Adrenal gland (tissue), 12 donors: ENCODE measurements around the gene CDKAL1. TPM values are rescaled to one million over a fixed set of nuclear protein-coding genes. Genes with fewer than 3 reads are reported as not detected.

Experiments
- DNase-seq, 7 donors: peaks; one replicate each; pipeline ENCODE4 v3.0.0-alpha.2; 2019 to 2020
- H3K27ac ChIP-seq, 5 donors: fragments of 200-600 bp; sonication (generic) in 4 of 5; 1 replicate in 3 of 5; 2 replicates in 2 of 5; pipeline versions ENCODE4 v1.5.1 to v1.8.0; 2016 to 2020; ENCODE audit warnings: mild to moderate bottlenecking in 1 of 5
- H3K27me3 ChIP-seq: fragments of 200-600 bp; 2 replicates; pipeline ENCODE4 v1.8.0; 2021
- H3K36me3 ChIP-seq, 2 donors: fragments of 200-600 bp; replicated peaks in 1 of 2; 1 replicate in 1 of 2; 2 replicates in 1 of 2; pipeline versions ENCODE4 v1.5.1 to v1.8.0; 2018 to 2022
- H3K4me1 ChIP-seq, 2 donors: fragments of 200-600 bp; replicated peaks in 1 of 2; 1 replicate in 1 of 2; 2 replicates in 1 of 2; pipeline versions ENCODE4 v1.5.1 to v1.8.0; 2018 to 2021
- H3K4me3 ChIP-seq, 4 donors: fragments of 200-600 bp; sonication (generic) in 3 of 4; one replicate each; pipeline ENCODE4 v1.5.1; 2016 to 2018
- H3K9me3 ChIP-seq, 3 donors: fragments of 200-600 bp; sonication (generic) in 1 of 3; replicated peaks in 1 of 3; 1 replicate in 2 of 3; 2 replicates in 1 of 3; pipeline versions ENCODE4 v1.5.1 to v1.8.0; 2016 to 2021
- CTCF ChIP-seq, 6 experiments: fragments of 450-650 bp in 4 of 6; fragments of 200-600 bp in 2 of 6; sonication (generic) in 1 of 6; IDR thresholded peaks; 1 replicate in 5 of 6; 2 replicates in 1 of 6; pipeline versions ENCODE4 v1.5.1 to v1.8.0; 2016 to 2021; ENCODE audit warnings: antibody characterized with exemption in 6 of 6, mild to moderate bottlenecking in 2 of 6, moderate library complexity in 1 of 6
- POLR2A ChIP-seq, 2 donors: fragments of 450-650 bp; IDR thresholded peaks; one replicate each; pipeline ENCODE4 v1.6.1; 2017; ENCODE audit warnings: antibody characterized with exemption in 2 of 2, mild to moderate bottlenecking in 2 of 2, moderate library complexity in 1 of 2
- WGBS, 4 donors: extraction: QIAGEN DNeasy Blood & Tissue Kit in 2 of 4; methylation state at CpG; one replicate each; pipeline versions ENCODE4 v1.1.5 to v1.1.7; 2013 to 2017; 5-methylcytosine and 5-hydroxymethylcytosine counted together
- intact Hi-C, 2 donors: fragments of 100-400 bp; cut with DNase I; formaldehyde crosslinking; loops; one replicate each; pipeline versions ENCODE4 v1.14.1 to v1.15.0; 2022 to 2023
- polyA plus RNA-seq, 3 donors: library from polyadenylated mRNA; stranded (reverse); fragments of 200-250 nt in 2 of 3; fragments of 350-450 nt in 1 of 3; fragmentation: Illumina TruSeq in 1 of 3; extraction: RNeasy Lipid Tissue Mini Kit (QIAGEN cat#74804) in 1 of 3; gene quantifications; one replicate each; pipeline ENCODE4 v1.2.3, GENCODE V29; 2013 to 2014
- total RNA-seq, 9 donors: library from RNA; depleted of rRNA in 4 of 9; stranded (reverse); fragments of >200 nt in 4 of 9; fragments of 120-200 nt in 1 of 9; fragmentation: NEBNext Ultra II Directional in 1 of 9; extraction: Animal tissue kit (Norgen Biotek cat#: 25700) in 1 of 9; gene quantifications; one replicate each; pipeline versions ENCODE4 v1.1.0 to v1.2.4, GENCODE V29; 2013 to 2023
- donor health status: healthy with polysubstance abuse.
- donor health status: Bipolar disorder and iron deficiency.
- donor health status: DM: yes; HTN: yes; CAD: no.
- donor health status: DM: no; HTN: no; CAD: no.
- donor health status: DM: no; HTN: no; CAD: no.
- donor health status: DM: yes; HTN: yes; CAD: no.

Gene CDKAL1
- total and polyA plus RNA-seq, 12 donors = 3.9 to 21.1 (median 10.6) TPM

GRCh38 chr6:20931093-20931492 is 396.8 kb downstream of the CDKAL1 start:
- Histone ChIP-seq H3K36me3 (no peaks in the 10 kb centered on the region), H3K4me3 (no peak overlapping the region), H3K27ac (no peak overlapping the region), H3K27me3 (no peaks in the 10 kb centered on the region), H3K9me3 (no peaks in the 10 kb centered on the region), H3K4me1 (no peaks in the 10 kb centered on the region)
- WGBS, 4 donors = 78 to 91% (median 88%) methylated on average over 3 of the region's 3 CpGs
- peak in 1 of 7 donors; percentile 3 for DNase-seq
- TF ChIP-seq CTCF (IDR thresholded peaks at IDR 0.05) = no peak
- TF ChIP-seq POLR2A (IDR thresholded peaks at IDR 0.05) = no peak
- intact Hi-C loops = no loop called here

GRCh38 chr6:20931772-20932171 is 397.5 kb downstream of the CDKAL1 start:
- Histone ChIP-seq H3K27me3 (no peaks in the 10 kb centered on the region), H3K36me3 (no peaks in the 10 kb centered on the region), H3K27ac (no peak overlapping the region), H3K4me1 (no peaks in the 10 kb centered on the region), H3K9me3 (no peaks in the 10 kb centered on the region), H3K4me3 (no peak overlapping the region)
- WGBS, 4 donors = 91 to 94% (median 92%) methylated on average over 6 of the region's 6 CpGs
- no peak for DNase-seq
- intact Hi-C loops = no loop called here
- TF ChIP-seq CTCF (IDR thresholded peaks at IDR 0.05) (no peak), POLR2A (IDR thresholded peaks at IDR 0.05) (no peak)

- H3K36me3 ChIP-seq = no peaks in the 10 kb centered on the region
- H3K4me1 ChIP-seq = no peaks in the 10 kb centered on the region
- H3K4me3 ChIP-seq = no peak overlapping the region
- 96 to 97% (median 96%) methylated on average over 5 of the region's 5 CpGs for WGBS, 4 donors
- H3K9me3 ChIP-seq = no peaks in the 10 kb centered on the region
- H3K27ac ChIP-seq = no peak overlapping the region
- DNase-seq = no peak
- TF ChIP-seq POLR2A (IDR thresholded peaks at IDR 0.05) (no peak), CTCF (IDR thresholded peaks at IDR 0.05) (no peak)
- intact Hi-C loops = no loop called here
- H3K27me3 ChIP-seq = no peaks in the 10 kb centered on the region
These were observed 398.0 kb downstream of the CDKAL1 start for GRCh38 chr6:20932284-20932683.

GRCh38 chr6:20933057-20933788 is 399.0 kb downstream of the CDKAL1 start:
- intact Hi-C loops = no loop called here
- H3K27ac ChIP-seq = no peak overlapping the region
- H3K4me1 ChIP-seq = no peaks in the 10 kb centered on the region
- H3K4me3 ChIP-seq = no peak overlapping the region
- TF ChIP-seq POLR2A (IDR thresholded peaks at IDR 0.05) (no peak), CTCF (IDR thresholded peaks at IDR 0.05) (no peak)
- no peaks in the 10 kb centered on the region for H3K9me3 ChIP-seq
- no peaks in the 10 kb centered on the region for H3K27me3 ChIP-seq
- 87 to 95% (median 91%) methylated on average over 2 of the region's 2 CpGs for WGBS, 4 donors
- H3K36me3 ChIP-seq = no peaks in the 10 kb centered on the region
- DNase-seq = no peak
